GM12878 (cell line): Measurements from ENCODE around the gene MFGE8. TPM values are rescaled to one million over a fixed set of nuclear protein-coding genes. Genes with fewer than 3 reads are reported as not detected.

Experiments used
- ATAC-seq: fragments of 200-7000 bp; cut with Tn5 transposase; 3 replicates; pipeline ENCODE4 v1.9.1; 2020; ENCODE audit warnings: mild to moderate bottlenecking, moderate library complexity
- BruUV-seq: library from RNA; stranded (reverse); fragments of 400-500 nt; replicated peaks from 2 replicates; lab custom pipeline; 2021; lab: Mats Ljungman, UMichigan
- CTCF ChIA-PET: fragments of 300-600 bp; sonication (Branson Sonifier 250); formaldehyde crosslinking; extraction: SDS; loops from one replicate; lab custom pipeline; 2021; ENCODE audit warnings: inconsistent platforms; lab: Yijun Ruan, JAX
- POLR2A ChIA-PET: fragments of 350-600 bp; formaldehyde crosslinking; extraction: SDS; loops from one replicate; lab custom pipeline; 2021; ENCODE audit warnings: inconsistent platforms; lab: Charles Lee
- RAD21 ChIA-PET: fragments of 300-600 bp; sonication (Branson Sonifier 250); formaldehyde crosslinking; loops from one replicate; lab custom pipeline; 2023; ENCODE audit warnings: antibody characterized with exemption; ENCODE audit not compliant: unreplicated experiment; lab: Charles Lee
- SMC1A ChIA-PET: fragments of 300-600 bp; sonication (Branson Sonifier 250); formaldehyde crosslinking; loops from one replicate; lab custom pipeline; 2023; ENCODE audit not compliant: unreplicated experiment, uncharacterized antibody; lab: Charles Lee
- DNase-seq: peaks from one replicate; pipeline ENCODE4 v3.0.0-alpha.2; 2011; ENCODE audit warnings: low read depth, low spot score
- FAIRE-seq: peaks from 3 replicates; lab custom pipeline; 2011; peaks lifted over from hg19 to GRCh38; lab: Jason Lieb, UNC
- H2AFZ ChIP-seq: 2 replicates; pipeline ENCODE4 v1.6.0; 2011; ENCODE audit warnings: low read depth, low read length, control low read depth; ENCODE audit not compliant: control insufficient read depth
- H3K27ac ChIP-seq: 2 replicates; pipeline ENCODE4 v1.5.1; 2011; ENCODE audit warnings: control low read depth; ENCODE audit not compliant: control insufficient read depth, insufficient read depth
- H3K27me3 ChIP-seq, 2 experiments: replicated peaks in 1 of 2; 2 replicates each; pipeline versions ENCODE4 v1.6.0 to v1.6.1; 2011; ENCODE audit warnings: low read length in 1 of 2; ENCODE audit not compliant: control insufficient read depth in 2 of 2, insufficient read depth in 2 of 2
- H3K36me3 ChIP-seq, 2 experiments: 2 replicates each; pipeline ENCODE4 v1.5.1; 2011; ENCODE audit warnings: low read length in 1 of 2; ENCODE audit not compliant: control insufficient read depth in 2 of 2, insufficient read depth in 2 of 2
- H3K4me1 ChIP-seq: 2 replicates; pipeline ENCODE4 v1.6.1; 2011; ENCODE audit warnings: mild to moderate bottlenecking, low read length, moderate library complexity, mixed read lengths; ENCODE audit not compliant: control insufficient read depth, insufficient read depth
- H3K4me2 ChIP-seq: 2 replicates; pipeline ENCODE4 v1.6.0; 2011; ENCODE audit warnings: control low read depth; ENCODE audit not compliant: control insufficient read depth, insufficient read depth
- H3K4me3 ChIP-seq: fragments of 200-600 bp; sonication (generic); 2 replicates; pipeline ENCODE4 v1.5.1; 2016
- H3K79me2 ChIP-seq: 2 replicates; pipeline ENCODE4 v1.6.0; 2011; ENCODE audit warnings: low read length; ENCODE audit not compliant: control insufficient read depth, insufficient read depth
- H3K9ac ChIP-seq: 2 replicates; pipeline ENCODE4 v1.8.0; 2011; ENCODE audit warnings: low read length, control low read depth, mixed read lengths; ENCODE audit not compliant: control insufficient read depth, insufficient read depth
- H3K9me3 ChIP-seq: replicated peaks from 3 replicates; pipeline ENCODE4 v1.5.1; 2011; ENCODE audit warnings: mild to moderate bottlenecking, low read length; ENCODE audit not compliant: control insufficient read depth, insufficient read depth
- H4K20me1 ChIP-seq: 2 replicates; pipeline ENCODE4 v1.6.0; 2011; ENCODE audit not compliant: control insufficient read depth, insufficient read depth
- BCL3 ChIP-seq: IDR thresholded peaks from 2 replicates; pipeline ENCODE4 v1.6.1; 2011; ENCODE audit warnings: borderline replicate concordance, low read depth, mild to moderate bottlenecking, moderate library complexity, low read length; ENCODE audit not compliant: insufficient read depth, poor library complexity, severe bottlenecking
- BMI1 ChIP-seq: fragments of 450-650 bp; IDR thresholded peaks from 2 replicates; pipeline ENCODE4 v1.6.1; 2016; ENCODE audit warnings: mild to moderate bottlenecking, moderate library complexity, borderline replicate concordance
- IKZF1 ChIP-seq: fragments of 450-650 bp; conservative IDR thresholded peaks from 2 replicates; pipeline ENCODE4 v1.6.1; 2017; ENCODE audit warnings: antibody characterized with exemption, mild to moderate bottlenecking
- WGBS: methylation state at CpG from one replicate; pipeline ENCODE4 v1.1.6; 2016; ENCODE audit warnings: low lambda C conversion rate; ENCODE audit not compliant: insufficient replicate concordance, insufficient coverage; ENCODE audit errors: missing lambda C conversion rate; 5-methylcytosine and 5-hydroxymethylcytosine counted together
- in situ Hi-C: fragments of 300-500 bp; cut with MboI; formaldehyde crosslinking; loops from 9 replicates; pipeline ENCODE4 v1.14.3; 2018; ENCODE audit warnings: mixed read lengths
- intact Hi-C: fragments of 100-400 bp; cut with micrococcal nuclease; formaldehyde crosslinking; loops from one replicate; pipeline ENCODE4 v1.14.2; 2022; ENCODE audit not compliant: unreplicated experiment
- polyA plus RNA-seq, 11 experiments: library from polyadenylated mRNA; depleted of rRNA in 4 of 11; unstranded in 6 of 11; stranded (reverse) in 5 of 11; fragments of >200 nt; fragmentation: Nextera tagmentation in 4 of 11; fragmentation: Illumina TruSeq in 1 of 11; extraction: Ambion mirVana in 4 of 11; extraction: Trizol in 1 of 11; gene quantifications; 1 replicate in 1 of 11; 2 replicates in 10 of 11; pipeline versions ENCODE4 v1.2.1 to v1.2.3, GENCODE V29; 2011 to 2016; ENCODE audit warnings: inconsistent platforms in 2 of 11, missing spikeins in 2 of 11, low read depth in 1 of 11
- total RNA-seq, 4 experiments: library from RNA; depleted of rRNA in 3 of 4; stranded (reverse); fragments of >200 nt in 3 of 4; fragmentation: Illumina TruSeq in 1 of 4; extraction: Trizol in 1 of 4; gene quantifications; 2 replicates each; pipeline versions ENCODE4 v1.2.1 to v1.2.3, GENCODE V29; 2013 to 2021

Gene MFGE8
- total and polyA plus RNA-seq, 10 of the 15 experiments (the other 5 are each of a cell fraction or from before 2014, with no cell fraction given), result 0.81 to 5.9 (median 1.0) TPM; not detected in 2

GRCh38 chr15:88900982-88901418 lies 12.2 kb downstream of the MFGE8 start:
- no peak for TF ChIP-seq BMI1
- TF ChIP-seq IKZF1, result no peak
- peak; percentile 40 for TF ChIP-seq BCL3
- 40% methylated on average over 2 of the region's 5 CpGs for whole genome bisulfite sequencing
- Histone ChIP-seq H3K27ac (no peak overlapping the region), H3K4me1 (no peaks in the 10 kb centered on the region), H3K79me2 (no peaks in the 10 kb centered on the region), H4K20me1 (0 out of 2 replicates have a peak, but pooled peaks cover 5% of the 10 kb centered on the region), H3K9me3 (no peaks in the 10 kb centered on the region), H2AFZ (no peak overlapping the region), H3K4me3 (no peak overlapping the region), H3K4me2 (no peak overlapping the region), H3K27me3 (no peaks in the 10 kb centered on the region; a peak in 1 of 4 replicates), H3K36me3 (no peaks in the 10 kb centered on the region), H3K9ac (no peak overlapping the region)
- BruUV-seq, result no TSS peak
- intact Hi-C loops (no loop called here), in situ Hi-C loops (loop anchor here (5.0 kb wide), 1 partner anchor 276 kb away; no protein-coding TSS in a partner anchor)
- ChIA-PET POLR2A (no interaction called here), CTCF (interaction anchor here (1.8 to 5.5 kb wide), 2 partner anchors 11 to 102 kb away, joined by 5 to 116 read pairs; partner anchors contain the start of gene MFGE8), RAD21 (interaction anchor here (0.9 kb wide), 1 partner anchor 229 kb away, joined by 3 read pairs; no protein-coding TSS in a partner anchor), SMC1A (interaction anchor here (0.9 kb wide), 1 partner anchor 14 kb away, joined by 3 read pairs; no protein-coding TSS in a partner anchor)
- DNase-seq, result no peak
- FAIRE-seq, result no peak
- no peak for ATAC-seq
